DMS 273 (cell line): ENCODE measurements around the gene KRTAP1-4.

Experiments used
- DNase-seq: peaks from one replicate; lab custom pipeline; 2025; ENCODE audit not compliant: unreplicated experiment; lab: John Stamatoyannopoulos, UW

KRTAP1-4 gene

DNA sequence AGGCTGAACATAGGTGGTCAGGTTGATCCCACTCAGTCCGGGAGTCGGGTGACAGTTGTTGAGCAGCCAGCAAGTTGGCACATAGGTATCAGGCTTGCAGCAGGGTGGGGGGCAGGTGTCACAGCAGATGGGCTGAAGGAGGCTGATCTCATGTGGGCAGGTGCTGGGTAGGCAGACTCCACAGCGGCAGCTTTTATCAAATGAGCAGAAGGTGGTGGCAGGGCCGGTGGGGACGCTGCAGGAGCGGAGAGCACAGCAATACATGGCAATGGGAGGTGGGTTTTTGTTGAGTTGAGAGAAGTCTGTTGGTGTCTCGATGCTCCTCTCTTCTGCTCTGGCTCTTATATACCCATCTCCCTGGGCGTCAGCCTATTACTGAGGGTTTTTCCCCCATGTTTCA is 21.2 kb downstream of the KRTAP1-4 start, which contains the start of gene KRTAP3-1:
Gene KRTAP3-1, minus strand, starts transcription at position 318 of the 400 bp plus-strand sequence. Its CDS starts 54 bp downstream, at position 264.
- peak; percentile 57 for DNase-seq

DNA sequence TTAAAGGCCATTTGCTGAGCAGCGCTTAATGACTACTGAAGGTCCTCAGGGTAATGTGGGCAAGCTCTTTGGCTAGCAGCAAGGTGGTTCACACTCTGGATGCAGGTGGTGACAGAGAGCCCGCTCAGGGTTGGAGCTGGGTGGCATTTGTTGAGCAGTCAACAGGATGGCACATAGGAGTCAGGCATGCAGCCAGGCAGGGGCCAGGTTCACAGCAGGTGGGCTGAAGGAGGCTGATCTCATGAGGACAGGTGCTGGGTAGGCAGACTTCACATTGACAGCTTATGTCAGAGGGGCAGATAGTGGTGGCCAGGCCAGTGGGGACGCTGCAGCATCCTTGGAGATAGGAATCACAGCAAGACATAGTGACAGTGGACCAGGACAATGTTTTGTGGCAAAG is 25.6 kb downstream of the KRTAP1-4 start:
- no peak for DNase-seq

DNA sequence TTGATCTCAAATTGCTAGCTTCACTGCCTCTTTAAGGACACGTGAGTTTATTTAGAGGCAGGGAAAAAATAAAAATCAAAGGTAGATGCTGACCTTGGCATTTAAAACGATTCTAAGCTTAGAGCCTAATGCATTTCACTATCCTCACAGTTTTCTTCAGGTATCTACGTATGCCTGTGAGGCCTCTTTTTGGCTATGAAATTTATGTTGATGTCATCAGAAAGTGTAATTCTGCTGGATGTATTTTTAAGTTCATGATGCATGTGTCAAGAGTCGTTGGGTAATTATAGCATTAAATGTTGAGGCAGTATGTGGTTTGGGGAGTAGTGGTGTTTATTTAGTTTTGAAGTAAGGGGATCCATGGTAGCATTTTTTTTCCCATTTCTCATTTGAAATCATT is 26.1 kb downstream of the KRTAP1-4 start:
- no peak for DNase-seq

DNA sequence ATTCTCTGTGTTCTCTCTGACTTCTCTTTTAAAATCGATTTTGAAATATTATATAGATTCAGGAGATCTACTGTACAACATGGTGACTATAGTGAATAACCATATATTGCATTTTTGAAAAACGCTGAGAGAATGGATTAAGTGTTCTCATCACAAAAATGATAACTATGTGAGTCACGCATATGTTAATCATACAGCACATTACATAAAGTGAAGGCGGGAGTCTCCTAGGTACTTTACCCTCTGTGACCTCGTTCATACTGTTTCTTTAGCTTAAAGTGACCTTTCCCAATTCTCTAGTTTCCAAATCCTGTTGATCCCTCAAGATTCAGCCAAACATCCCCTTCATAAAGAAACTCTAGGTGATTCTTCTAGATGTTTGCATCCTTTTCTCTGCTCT is 27.2 kb downstream of the KRTAP1-4 start:
- no peak for DNase-seq

DNA sequence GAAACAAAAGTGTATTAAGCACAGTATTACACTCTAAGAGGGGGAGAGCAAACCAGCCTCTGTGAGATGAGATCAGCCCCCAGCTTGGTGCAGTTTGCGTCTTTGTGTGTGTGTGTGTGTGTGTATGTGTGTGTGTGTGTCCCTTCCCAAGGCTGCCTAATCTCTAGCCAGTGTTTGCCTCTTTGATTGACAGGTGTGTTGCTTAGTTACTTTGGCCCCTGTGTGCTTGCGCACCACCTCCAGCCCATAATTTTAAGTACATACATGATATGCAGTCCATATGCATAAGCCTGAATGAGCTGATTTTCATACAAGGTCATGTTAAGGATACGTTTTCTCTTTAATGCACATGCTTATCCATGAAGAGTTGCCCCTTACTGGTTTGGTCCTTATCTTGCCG is 28.2 kb downstream of the KRTAP1-4 start:
- no peak for DNase-seq

DNA sequence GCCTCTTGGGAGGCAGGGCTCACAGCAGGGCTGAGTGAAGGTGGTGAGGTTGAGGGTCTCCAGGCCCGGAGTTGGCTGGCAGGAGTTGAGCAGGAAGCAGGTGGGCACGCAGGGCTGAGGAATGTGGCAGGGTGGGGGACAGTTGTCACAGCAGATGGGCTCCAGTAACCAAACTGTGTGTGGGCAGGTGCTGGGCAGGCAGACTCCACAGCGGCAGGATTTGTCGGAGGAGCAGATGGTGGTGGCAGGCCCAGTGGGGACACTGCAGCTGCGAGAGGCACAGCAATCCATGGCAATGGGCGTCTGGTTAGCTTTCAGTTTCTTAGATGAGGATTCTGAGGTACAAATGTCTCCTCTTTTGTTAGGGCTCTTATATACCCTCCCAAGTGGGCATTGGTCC is 30.4 kb downstream of the KRTAP1-4 start, which contains the start of gene KRTAP3-2:
Gene KRTAP3-2, minus strand, starts transcription at position 344 of the 400 bp plus-strand sequence. Its CDS starts 53 bp downstream, at position 291.
- peak; percentile 52 for DNase-seq

DNA sequence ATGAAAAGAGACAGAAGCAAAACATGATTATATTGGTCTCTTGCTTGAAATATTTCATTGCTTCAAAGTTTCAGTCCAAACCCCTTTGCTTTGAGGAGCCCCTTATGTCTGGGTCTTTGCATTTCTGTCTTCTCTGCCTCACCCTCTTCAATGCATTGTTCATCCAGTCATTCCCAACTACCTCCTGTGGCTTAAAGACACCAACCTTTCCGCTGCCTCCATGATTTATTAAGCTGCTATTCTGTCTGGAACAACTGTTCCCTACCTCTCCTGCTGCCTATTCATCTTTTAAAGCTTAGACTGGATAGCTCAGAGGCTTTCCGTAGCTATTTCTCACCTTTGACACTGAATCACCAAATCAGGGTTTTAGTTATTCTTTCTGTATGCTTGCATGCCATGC is 32.6 kb downstream of the KRTAP1-4 start:
- DNase-seq = no peak

DNA sequence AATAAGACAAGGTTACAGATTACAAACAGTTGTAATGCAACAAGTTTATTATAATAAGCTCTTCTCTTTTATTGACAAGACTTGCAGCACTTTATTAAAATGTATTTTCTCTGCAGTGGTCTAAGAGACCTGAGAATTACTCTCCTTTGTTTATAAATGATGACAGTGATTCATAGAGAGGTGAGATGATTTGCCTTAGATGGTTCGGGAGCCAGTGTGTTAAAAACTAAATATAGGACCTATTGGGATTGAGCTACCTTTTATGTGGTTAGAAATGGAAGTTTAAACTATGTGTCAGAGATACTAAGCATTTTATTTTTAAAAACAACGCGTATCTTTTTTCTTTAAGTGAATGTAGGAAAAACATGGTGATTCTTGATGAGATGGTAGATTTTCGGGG is 33.2 kb downstream of the KRTAP1-4 start:
- no peak for DNase-seq

DNA sequence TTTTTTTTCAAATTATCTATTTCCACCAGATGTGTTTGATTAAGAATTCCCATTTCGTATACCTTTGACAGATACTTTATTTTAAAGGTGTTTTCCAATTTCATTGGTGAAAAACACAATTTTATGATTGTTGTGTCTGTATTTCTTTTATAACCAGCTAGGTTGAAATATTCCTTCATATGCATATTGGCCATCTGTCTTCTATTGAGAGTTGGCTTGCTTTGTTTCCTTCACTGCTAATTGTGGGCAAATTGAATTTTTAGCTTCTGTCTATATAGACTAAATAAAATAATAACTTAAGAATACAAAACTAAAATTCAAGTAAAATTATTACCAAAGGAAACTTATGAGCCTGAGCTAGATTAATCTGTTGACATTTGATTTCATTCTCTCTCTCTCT is 34.9 kb downstream of the KRTAP1-4 start:
- DNase-seq = no peak

DNA sequence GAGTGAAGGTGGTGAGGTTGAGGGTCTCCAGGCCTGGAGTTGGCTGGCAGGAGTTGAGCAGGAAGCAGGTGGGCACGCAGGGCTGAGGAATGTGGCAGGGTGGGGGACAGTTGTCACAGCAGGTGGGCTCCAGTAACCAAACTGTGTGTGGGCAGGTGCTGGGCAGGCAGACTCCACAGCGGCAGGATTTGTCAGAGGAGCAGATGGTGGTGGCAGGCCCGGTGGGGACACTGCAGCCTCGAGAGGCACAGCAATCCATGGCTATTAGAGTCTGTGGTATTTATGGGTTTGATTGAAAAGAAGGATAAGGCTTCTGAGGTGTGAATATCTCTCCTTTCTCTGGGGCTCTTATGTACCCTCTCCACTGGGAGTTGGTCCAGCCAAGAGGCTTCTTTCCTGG is 36.2 kb downstream of the KRTAP1-4 start, which contains the start of gene KRTAP3-3:
Gene KRTAP3-3, minus strand, starts transcription at position 326 of the 400 bp plus-strand sequence. Its CDS starts 67 bp downstream, at position 259.
- no peak for DNase-seq

DNA sequence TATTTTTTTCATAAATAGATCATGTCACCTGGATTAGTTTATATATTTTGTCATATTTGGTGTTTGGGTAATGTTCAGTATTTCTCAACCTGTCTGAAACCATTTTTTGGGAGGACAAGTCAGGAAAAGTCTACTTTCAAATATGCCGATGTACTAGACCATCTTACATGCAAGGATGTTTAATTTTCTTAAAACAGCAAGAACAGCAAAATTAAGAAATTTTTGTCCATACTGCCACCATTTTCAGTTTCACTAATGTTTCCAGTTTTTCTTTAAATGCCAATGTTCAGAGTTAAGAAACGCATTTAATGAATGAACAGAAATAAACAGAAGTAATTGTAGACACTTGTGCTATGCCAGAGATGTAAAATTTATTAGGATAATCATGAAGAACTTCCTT is 36.9 kb downstream of the KRTAP1-4 start:
- DNase-seq = no peak

DNA sequence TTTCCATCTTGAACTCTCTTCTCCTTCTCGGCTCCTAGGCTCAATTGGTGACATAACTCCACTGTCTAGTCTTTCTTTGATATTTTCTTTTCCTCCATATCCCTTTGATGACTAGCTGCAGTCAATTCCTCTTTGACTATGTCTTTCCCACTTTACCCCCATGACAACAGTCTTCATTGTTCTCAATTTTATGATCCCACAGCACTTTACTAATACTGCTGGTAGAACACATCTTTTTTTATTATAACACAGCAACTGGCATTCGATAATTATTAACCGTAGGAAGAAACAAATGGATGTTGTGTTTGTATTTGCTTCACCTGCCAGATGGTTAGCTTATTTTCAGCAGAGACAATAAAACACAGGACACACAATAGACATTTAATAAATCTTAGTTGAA is 37.3 kb downstream of the KRTAP1-4 start:
- no peak for DNase-seq

DNA sequence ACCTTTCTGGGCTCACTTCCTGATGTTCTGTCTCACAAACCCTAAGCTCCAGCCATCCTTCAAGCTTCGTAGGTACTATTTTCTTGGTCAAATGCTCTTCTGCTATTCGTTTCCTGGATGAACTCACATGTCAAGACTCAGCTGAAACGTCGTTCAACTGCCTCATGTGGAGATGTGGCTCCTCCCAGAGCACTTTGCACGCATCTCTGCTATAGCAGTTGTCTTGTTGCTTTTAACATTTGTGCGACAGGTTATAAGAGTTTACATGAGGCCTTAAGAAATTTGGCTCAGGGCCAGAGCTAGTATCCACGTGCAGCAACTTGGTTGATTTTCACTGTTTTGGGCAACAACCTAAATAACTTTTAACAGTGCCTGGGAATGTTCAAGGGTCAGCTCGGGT is 43.1 kb downstream of the KRTAP1-4 start:
- DNase-seq = no peak

DNA sequence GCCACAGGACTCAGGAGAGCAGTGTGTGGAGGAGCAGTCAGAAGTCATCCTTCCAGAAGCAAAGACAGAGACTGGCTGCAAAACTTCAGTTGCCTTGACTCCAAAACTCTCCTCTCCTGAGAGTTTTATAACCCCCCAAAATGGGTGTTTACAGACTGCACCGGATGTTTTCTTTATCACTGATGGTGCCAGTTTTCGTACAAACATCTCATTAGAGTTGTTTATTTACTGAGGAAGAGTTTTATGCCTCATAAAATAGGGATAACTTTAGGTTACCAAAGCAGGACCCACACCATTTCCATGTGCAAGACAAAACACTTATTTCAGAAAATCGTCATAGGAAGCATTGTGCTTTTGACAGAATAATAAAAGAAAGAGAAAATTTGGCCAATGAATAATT is 45.8 kb downstream of the KRTAP1-4 start, which contains the start of gene KRT40:
Gene KRT40, minus strand, starts transcription at position 101 of the 400 bp plus-strand sequence. Its CDS starts 53 bp downstream, at position 48.
- no peak for DNase-seq

DNA sequence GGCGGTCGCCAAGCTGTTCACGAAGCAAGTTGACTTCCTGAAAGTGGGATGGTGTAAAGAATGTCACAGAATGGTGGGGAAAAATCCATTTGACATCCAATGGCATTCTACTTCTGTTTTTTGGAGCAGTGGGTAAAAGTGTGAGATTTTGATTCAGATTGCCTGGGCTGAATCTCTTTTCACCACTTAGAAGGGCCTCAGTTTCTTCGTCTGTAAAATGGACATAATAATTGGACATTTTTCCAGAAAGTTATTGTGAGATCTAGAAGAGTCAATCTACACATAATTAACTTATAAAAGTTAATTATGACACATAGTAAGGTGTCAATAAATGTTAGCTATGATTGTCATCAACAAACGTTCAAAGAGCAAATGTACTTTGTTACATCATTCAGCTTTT is 48.9 kb downstream of the KRTAP1-4 start:
- no peak for DNase-seq

DNA sequence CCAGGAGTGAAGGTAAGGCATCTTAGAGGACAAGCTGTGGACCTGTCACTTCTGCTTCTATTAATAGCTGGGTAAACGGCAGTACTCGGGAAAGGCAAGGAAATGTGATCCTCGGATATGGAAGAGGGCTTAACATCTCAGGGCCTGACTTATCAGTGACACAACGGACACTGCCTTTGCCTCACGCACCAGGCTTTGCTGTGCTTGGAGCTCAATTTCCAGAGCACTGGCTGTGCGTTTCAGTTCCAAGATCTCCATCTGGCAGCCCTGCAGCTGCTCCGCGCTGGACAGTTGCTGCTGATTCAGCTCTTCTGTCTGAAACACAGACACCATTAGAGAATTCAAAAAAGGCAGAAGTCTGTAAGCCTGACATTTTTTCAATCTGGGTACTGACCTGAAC is 49.4 kb downstream of the KRTAP1-4 start:
- peak; percentile 44 for DNase-seq

DNA sequence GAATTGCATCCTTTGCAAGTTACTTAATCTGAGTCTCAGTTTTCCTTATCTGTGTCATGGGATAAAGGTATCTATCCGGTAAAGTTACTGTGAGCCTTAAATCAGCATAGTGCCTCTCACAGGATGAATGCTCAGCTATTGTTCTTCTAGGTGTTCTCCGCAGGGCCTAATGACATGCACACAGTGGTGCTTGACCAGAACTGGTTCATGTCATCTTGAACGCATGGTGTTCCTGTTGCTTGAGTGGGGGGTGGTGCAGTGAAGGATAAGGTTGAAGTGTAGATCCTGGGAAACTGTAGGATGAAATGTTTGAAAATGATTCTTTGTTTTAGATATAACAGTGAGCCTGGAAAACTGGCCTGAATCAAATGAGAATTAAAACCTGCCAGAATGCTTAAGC is 49.9 kb downstream of the KRTAP1-4 start:
- DNase-seq = no peak
